Osteoblast (primary cell): ENCODE measurements around the gene ARHGAP6. TPM values are rescaled to one million over a fixed set of nuclear protein-coding genes. Genes with fewer than 3 reads are reported as not detected.

Experiments used
- DNase-seq: peaks from one replicate; pipeline ENCODE4 v3.0.0; 2011; ENCODE audit warnings: low spot score, mixed read lengths; ENCODE audit not compliant: insufficient read length; ENCODE audit errors: missing footprints
- H2AFZ ChIP-seq: 2 replicates; pipeline ENCODE4 v1.6.0; 2011; ENCODE audit warnings: mild to moderate bottlenecking, low read length
- H3K27ac ChIP-seq: 2 replicates; pipeline ENCODE4 v1.5.1; 2011; ENCODE audit warnings: mild to moderate bottlenecking, low read depth, low read length, moderate library complexity
- H3K27me3 ChIP-seq: 2 replicates; pipeline ENCODE4 v1.6.0; 2012; ENCODE audit warnings: mild to moderate bottlenecking, control low read depth, inconsistent platforms, low read length, moderate library complexity; ENCODE audit not compliant: insufficient read depth
- H3K36me3 ChIP-seq: 2 replicates; pipeline ENCODE4 v1.5.1; 2011; ENCODE audit warnings: mild to moderate bottlenecking, low read length, control low read depth, moderate library complexity; ENCODE audit not compliant: insufficient read depth
- H3K4me1 ChIP-seq: 2 replicates; pipeline ENCODE4 v1.5.1; 2011; ENCODE audit warnings: mild to moderate bottlenecking, low read length, control low read depth, moderate library complexity; ENCODE audit not compliant: insufficient read depth
- H3K4me2 ChIP-seq: 2 replicates; pipeline ENCODE4 v1.6.0; 2011; ENCODE audit warnings: mild to moderate bottlenecking, low read length; ENCODE audit not compliant: insufficient read depth
- H3K4me3 ChIP-seq: fragments of 200-600 bp; sonication (generic); 3 replicates; pipeline ENCODE4 v1.5.1; 2012; ENCODE audit warnings: mild to moderate bottlenecking, low read length, inconsistent platforms; ENCODE audit not compliant: insufficient read depth
- H3K79me2 ChIP-seq: 2 replicates; pipeline ENCODE4 v1.6.0; 2012; ENCODE audit warnings: mild to moderate bottlenecking, low read length, control low read depth, inconsistent platforms; ENCODE audit not compliant: insufficient read depth
- H3K9me3 ChIP-seq: 2 replicates; pipeline ENCODE4 v1.5.1; 2011; ENCODE audit warnings: low read depth, low read length, control low read depth
- H4K20me1 ChIP-seq: 2 replicates; pipeline ENCODE4 v1.6.0; 2012; ENCODE audit warnings: mild to moderate bottlenecking, low read length, control low read depth; ENCODE audit not compliant: insufficient read depth
- total RNA-seq: library from RNA; depleted of rRNA; stranded (reverse); fragments of >200 nt; gene quantifications from 2 replicates; pipeline ENCODE4 v1.2.3, GENCODE V29; 2012
- TF ChIP-seq, protein P1 (sequence below): IDR thresholded peaks from 2 replicates; pipeline ENCODE4 v1.5.1; 2011; ENCODE audit warnings: mild to moderate bottlenecking, low read depth, low read length, moderate library complexity; ENCODE audit errors: extremely low read depth

The ARHGAP6 gene
- total RNA-seq, 1 donor = 2.2 TPM

- Histone ChIP-seq H3K4me3 (no peak overlapping the region), H4K20me1 (no peaks in the 10 kb centered on the region), H3K27me3 (no peaks in the 10 kb centered on the region), H2AFZ (no peak overlapping the region), H3K4me1 (peaks cover 21% of the 10 kb centered on the region), H3K27ac (no peak overlapping the region), H3K36me3 (no peaks in the 10 kb centered on the region), H3K9me3 (no peaks in the 10 kb centered on the region), H3K79me2 (no peaks in the 10 kb centered on the region), H3K4me2 (no peak overlapping the region)
- DNase-seq = no peak
- TF ChIP-seq, protein P1, sequence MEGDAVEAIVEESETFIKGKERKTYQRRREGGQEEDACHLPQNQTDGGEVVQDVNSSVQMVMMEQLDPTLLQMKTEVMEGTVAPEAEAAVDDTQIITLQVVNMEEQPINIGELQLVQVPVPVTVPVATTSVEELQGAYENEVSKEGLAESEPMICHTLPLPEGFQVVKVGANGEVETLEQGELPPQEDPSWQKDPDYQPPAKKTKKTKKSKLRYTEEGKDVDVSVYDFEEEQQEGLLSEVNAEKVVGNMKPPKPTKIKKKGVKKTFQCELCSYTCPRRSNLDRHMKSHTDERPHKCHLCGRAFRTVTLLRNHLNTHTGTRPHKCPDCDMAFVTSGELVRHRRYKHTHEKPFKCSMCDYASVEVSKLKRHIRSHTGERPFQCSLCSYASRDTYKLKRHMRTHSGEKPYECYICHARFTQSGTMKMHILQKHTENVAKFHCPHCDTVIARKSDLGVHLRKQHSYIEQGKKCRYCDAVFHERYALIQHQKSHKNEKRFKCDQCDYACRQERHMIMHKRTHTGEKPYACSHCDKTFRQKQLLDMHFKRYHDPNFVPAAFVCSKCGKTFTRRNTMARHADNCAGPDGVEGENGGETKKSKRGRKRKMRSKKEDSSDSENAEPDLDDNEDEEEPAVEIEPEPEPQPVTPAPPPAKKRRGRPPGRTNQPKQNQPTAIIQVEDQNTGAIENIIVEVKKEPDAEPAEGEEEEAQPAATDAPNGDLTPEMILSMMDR = no peak
Observed at GRCh38 chrX:11464380-11464779, 201.3 kb downstream of the ARHGAP6 start.

DNA sequence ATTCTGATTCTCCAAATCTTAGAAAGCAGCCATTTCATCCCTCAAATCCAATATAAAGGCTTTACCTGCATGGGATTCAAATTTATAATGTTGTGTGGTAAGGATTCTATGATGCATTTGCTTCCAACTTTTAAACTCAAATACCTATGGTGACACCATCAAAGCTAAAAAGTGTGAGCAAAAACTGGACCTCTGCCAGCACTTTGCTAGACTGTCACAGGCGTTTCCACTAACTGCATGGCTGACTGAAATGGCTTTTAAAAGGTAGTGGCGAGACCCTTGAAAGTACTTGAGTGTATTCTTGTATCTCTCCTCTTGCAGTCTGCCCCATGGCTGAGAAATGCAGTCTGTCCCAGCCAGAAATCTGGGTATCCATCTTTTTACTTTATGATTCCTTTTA is 203.1 kb downstream of the ARHGAP6 start:
- no peak overlapping the region for H3K4me3 ChIP-seq
- no peaks in the 10 kb centered on the region for H3K27me3 ChIP-seq
- no peaks in the 10 kb centered on the region for H3K9me3 ChIP-seq
- peak overlapping the region; percentile 11 for H3K4me2 ChIP-seq
- H3K4me1 ChIP-seq = peaks cover 21% of the 10 kb centered on the region
- H3K36me3 ChIP-seq = no peaks in the 10 kb centered on the region
- peak overlapping the region; percentile 13 for H3K27ac ChIP-seq
- TF ChIP-seq, protein P1 = no peak
- H2AFZ ChIP-seq = no peak overlapping the region
- H4K20me1 ChIP-seq = no peaks in the 10 kb centered on the region
- no peaks in the 10 kb centered on the region for H3K79me2 ChIP-seq
- no peak for DNase-seq

DNA sequence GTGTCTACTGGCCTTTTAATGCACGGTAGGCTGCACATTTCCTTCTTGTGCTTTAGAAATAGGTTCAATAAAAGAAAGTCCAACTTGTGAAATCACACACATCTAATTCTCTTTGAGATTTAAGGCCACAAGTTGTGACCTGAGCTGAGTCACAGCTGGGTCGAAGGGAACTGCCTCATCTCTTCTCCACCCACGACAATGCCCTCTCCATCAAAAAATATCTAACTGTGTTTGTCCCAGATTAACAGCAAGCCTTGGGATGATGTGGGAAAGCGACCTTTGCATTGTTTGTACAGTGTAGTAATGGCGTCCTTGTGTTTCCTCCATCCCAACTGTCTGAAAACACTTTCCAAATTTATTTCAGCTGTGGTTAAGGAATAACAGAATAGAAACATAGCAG is 203.6 kb downstream of the ARHGAP6 start:
- Histone ChIP-seq H3K79me2 (no peaks in the 10 kb centered on the region), H3K36me3 (no peaks in the 10 kb centered on the region), H3K27me3 (no peaks in the 10 kb centered on the region), H3K9me3 (no peaks in the 10 kb centered on the region), H3K4me2 (peak overlapping the region; percentile 11), H3K4me1 (peaks cover 21% of the 10 kb centered on the region), H3K27ac (peak overlapping the region; percentile 71), H4K20me1 (no peaks in the 10 kb centered on the region), H2AFZ (no peak overlapping the region), H3K4me3 (no peak overlapping the region)
- no peak for DNase-seq
- TF ChIP-seq, protein P1 = no peak

GRCh38 chrX:11461201-11462001 is 204.3 kb downstream of the ARHGAP6 start:
- Histone ChIP-seq H3K36me3 (no peaks in the 10 kb centered on the region), H3K4me2 (peak overlapping the region; percentile 33), H3K4me3 (no peak overlapping the region), H3K27me3 (no peaks in the 10 kb centered on the region), H4K20me1 (no peaks in the 10 kb centered on the region), H3K79me2 (no peaks in the 10 kb centered on the region), H2AFZ (no peak overlapping the region), H3K27ac (peak overlapping the region; percentile 71), H3K4me1 (peaks cover 21% of the 10 kb centered on the region), H3K9me3 (no peaks in the 10 kb centered on the region)
- DNase-seq = no peak
- TF ChIP-seq, protein P1 = no peak
